GM20431 (cell line): ENCODE measurements around the gene NHERF1.

Source experiments
- in situ Hi-C: fragments of 300-500 bp; cut with MseI, MboI; formaldehyde crosslinking; loops from one replicate; pipeline ENCODE4 v1.15.0; 2020; ENCODE audit warnings: low sequenced_read_pairs; ENCODE audit not compliant: unreplicated experiment

Gene NHERF1

GRCh38 chr17:74731347-74731605, 17.2 kb upstream of the NHERF1 start:
- in situ Hi-C loops = no loop called here

- in situ Hi-C loops = no loop called here
Measured at GRCh38 chr17:74732042-74732867, 16.2 kb upstream of the NHERF1 start.

GRCh38 chr17:74733365-74734122, 14.9 kb upstream of the NHERF1 start:
- in situ Hi-C loops = no loop called here

- in situ Hi-C loops = no loop called here
Measured at GRCh38 chr17:74734256-74734655, 14.2 kb upstream of the NHERF1 start.

DNA sequence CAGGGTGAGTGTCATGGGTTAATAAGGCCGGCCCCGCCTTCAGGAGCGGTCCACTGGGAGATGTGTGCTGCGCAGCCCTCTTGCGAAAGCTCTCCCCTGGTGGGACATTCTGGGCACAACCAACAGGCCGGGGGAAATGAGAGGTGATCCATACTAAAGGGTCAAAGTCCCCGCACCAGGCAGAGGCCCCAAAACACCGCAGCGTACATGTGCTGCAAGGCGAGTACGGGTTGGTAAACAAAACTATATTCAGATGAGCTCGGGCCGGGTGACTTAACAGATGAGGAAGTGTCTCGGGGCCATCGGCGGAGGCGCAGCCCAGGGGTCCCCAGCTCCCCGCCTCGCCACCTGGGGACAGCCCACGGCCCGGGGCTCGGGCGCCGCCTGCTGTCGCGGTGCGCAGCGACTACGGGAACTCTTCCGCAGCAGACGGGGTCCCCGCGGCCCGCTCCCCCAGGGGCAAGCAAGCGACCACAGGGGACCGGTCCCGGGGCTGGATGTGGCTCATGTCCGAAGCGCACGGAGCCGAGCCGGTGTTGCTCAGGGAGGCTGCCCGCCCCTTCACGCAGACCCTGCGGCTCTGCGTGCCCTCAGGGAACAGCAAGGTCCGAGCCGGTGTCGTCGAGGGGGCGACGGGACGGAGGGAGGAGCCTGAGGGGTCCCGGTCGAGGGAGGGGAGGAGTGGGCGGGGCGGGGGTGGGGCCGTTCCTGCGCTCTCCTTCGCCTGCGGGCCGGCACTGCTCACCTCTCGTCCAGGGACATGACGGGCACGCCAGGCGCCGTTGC, 11.7 kb upstream of the NHERF1 start, which contains the start of gene RAB37:
RAB37 (plus strand) TSS at position 744 of the 786 bp plus-strand sequence; CDS start at position 761, 17 bp downstream.
- in situ Hi-C loops = no loop called here

DNA sequence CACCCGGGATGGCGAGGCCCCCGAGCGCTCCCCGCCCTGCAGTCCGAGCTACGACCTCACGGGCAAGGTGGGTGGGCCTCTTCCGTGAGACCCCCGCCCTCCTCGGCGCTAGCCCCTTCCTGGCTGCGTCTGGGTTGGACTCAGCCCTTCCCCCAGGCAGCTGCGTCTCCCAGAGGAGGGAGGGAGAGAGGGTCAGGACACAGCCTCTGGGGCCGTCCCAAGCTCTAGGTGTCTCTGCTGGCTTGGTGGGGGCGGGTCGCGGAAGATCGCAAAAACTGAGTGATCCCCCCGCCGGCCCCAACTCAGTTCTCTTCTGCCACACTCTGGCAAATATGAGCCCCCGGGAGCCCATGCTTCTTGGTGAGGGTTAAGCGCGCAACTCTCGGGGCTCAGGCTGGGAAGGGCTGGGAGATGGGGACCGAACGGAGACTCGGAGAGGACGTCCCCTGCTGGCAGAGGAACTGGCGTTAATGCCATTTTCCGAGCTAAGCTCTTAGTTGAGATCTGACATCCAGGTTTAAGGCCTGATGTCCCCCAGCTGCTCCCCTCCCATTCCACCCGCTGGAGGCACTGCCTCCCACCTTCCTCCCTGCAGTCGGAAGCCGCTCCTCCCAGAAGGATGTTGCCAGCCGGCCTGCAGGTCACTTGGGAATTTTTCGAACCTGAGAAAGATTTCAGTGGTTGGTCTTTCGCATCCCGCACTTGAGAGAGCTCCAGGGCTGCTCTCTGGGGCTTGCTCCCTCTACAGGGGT, 11.0 kb upstream of the NHERF1 start:
- in situ Hi-C loops = no loop called here

DNA sequence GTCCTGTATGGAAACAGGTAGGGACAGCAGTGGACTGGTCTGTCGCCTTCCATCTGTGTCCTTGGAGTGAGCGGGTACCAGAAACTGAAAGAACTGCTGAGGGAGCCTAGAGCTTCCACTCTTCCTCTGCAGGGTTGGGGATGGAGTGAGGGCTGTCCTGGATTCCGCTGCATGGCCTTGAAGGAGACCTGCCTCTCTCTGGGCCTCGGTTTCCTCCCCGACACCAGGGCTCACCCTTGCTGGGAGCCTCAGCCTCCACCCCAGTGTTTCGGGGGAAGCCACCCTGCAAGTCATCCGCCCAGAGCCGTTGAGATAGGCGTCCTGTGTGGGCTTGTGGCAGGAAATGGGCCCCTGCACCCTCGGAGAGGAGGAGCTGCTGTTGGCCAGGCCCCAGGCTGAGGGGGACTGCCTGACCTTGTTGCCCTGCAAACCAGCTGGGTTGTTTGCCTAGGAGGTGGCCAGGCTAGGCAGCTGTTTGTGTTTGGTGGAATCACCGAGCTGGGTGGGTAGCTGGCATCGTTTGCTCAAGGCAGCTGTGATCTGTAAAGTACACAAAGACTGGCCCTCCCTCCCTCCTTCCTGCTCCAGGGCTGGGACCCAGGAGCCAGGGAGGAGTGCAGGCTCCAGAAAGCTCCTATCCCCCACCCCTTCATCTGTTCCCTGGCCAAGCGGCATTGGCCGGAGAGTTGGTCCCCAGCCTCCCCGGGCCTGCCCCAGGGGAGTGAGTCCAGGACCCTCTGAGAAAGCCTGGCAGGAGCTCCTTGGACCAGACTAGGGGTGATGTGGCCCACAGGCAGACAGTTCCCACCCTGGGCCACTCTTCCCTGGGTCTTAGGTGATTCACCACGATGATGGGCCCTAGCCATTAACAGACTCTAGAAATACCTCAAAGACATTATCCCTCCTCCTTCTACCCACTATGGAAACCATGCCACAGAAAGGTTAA, 10.1 kb upstream of the NHERF1 start:
- in situ Hi-C loops = no loop called here

DNA sequence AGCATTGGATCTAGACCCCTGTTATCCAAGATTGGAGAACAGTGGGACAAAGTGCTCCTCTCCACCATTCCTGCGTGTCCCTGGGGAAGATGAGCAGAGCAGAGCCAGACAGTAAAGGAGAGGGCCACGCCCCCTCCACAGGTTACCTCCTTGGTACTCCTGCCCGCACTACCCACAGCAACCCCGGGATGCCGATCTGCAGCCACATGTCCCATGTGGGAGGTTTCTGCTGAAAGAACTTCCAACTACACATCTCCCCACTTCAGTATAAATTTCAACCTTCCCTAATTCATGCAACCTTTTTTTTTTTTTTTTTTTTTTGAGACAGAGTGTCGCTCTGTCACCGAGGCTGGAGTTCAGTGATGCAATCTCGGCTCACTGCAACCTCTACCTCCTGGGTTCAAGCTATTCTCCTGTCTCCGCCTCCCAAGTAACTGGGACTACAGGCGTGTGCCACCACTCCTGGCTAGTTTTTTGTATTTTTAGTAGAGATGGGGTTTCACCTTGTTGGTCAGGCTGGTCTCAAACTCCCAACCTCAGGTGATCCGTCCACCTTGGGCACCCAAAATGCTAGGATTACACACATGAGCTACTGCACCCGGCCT, 9.1 kb upstream of the NHERF1 start:
- in situ Hi-C loops = no loop called here

DNA sequence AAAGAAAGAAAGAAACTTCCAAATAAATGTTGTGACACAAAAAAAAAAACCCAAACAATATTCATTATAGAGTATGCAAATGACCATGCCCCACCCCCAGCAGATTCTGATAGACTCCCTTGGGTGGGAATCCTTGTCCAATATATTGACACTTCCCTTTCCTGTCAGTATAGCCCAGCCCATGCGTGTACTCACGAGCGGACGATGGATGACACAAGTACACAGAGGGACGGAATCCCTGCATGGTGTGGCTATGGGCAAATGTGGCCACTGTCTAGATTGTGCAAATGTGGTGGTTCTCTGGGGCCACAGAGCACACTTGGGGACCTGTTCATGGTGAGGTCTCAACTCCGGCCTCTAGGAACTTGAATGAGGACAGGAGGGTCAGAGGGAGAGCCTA, 8.3 kb upstream of the NHERF1 start:
- in situ Hi-C loops = no loop called here

DNA sequence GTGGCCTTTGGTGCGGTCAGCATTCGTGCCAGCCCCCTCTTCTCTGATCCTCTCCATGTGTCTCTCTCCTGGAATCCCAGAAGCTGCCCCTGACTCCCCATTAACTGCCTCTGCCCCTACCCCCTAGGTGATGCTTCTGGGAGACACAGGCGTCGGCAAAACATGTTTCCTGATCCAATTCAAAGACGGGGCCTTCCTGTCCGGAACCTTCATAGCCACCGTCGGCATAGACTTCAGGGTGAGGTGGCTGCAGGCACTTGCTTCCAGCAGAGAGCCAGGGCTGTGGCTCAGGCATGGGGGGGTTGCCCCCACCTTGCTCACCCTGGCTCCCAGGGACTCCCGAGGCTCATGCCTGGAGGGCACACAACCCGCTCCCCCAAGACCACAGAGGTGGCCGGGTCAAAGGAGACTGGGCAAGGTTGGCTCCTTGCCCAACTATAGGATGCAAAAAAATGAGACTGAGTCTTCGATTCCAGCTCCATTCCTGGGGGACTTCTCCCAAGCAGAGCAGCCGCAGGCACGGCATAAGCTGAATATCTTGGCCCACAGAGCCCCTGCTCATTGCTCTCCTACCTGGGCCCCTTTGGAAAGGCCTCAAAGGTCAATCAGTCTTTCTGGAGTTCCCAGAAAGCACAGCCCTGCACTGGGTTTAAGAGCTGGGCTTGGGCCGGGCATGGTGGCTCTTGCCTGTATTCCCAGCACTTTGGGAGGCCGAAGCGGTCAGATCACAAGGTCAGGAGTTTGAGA, 7.6 kb upstream of the NHERF1 start:
- in situ Hi-C loops = no loop called here

- in situ Hi-C loops = no loop called here
Measured at GRCh38 chr17:74742153-74742515, 6.3 kb upstream of the NHERF1 start.

DNA sequence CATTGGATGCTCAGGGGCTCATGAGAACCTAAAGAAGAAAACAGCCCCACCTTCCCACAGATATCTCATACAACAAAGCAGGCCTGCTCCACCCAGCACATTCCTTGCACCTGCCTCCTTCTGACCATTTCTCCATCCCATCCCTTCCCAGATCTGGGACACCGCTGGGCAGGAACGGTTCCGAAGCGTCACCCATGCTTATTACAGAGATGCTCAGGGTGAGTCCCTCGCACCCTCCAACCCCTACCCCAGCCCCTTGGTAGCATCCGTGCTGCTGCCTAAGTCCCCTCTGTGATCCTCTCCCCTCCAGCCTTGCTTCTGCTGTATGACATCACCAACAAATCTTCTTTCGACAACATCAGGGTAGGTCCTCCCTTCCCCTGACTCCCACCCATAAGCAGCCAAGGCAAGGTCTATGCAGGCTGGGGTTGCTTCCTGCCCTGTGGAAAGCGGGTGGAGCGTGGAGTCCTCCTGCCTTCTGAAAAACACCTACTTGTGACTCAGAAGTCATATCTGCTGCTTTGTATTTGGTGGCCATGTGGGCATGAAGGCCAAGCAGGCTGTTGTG, 5.4 kb upstream of the NHERF1 start:
- in situ Hi-C loops = no loop called here

GRCh38 chr17:74743755-74744154, 4.7 kb upstream of the NHERF1 start:
- in situ Hi-C loops = no loop called here

- in situ Hi-C loops = no loop called here
Measured at GRCh38 chr17:74744349-74744713, 4.1 kb upstream of the NHERF1 start.

GRCh38 chr17:74744714-74745547, 3.5 kb upstream of the NHERF1 start:
- in situ Hi-C loops = no loop called here

DNA sequence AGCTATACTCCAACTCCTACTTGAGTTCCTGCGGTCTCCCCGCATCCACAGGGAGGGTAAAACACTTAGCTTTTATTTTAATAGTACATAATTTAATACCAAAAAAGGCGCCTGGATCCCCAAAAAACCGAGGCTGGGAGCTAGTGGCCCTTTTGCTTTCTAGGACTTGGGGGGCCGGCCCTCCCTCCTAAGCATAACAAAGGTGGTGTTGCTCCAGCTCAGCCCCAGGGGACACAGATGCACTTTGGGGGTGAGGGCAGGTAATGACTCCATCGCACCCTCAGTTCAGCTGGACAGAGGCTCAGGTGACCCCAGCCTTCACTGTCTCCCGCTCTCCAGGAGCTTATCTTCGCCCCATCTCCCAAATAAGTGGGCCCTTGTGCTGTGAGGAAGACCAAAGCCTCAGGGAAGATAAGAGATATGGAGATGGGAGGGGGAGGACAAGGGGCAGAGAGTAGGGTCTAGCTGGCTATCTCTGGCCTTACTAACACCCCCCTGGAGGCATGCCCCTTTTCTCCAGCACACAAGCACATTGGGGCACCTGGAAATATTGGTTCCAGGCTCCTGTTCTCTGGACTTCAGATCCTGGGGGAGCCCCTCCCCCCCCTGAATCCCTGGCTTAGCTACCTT, 2.8 kb upstream of the NHERF1 start:
- in situ Hi-C loops = no loop called here

GRCh38 chr17:74746376-74746775, 2.1 kb upstream of the NHERF1 start:
- in situ Hi-C loops = no loop called here
